SK-N-SH (cell line): ENCODE measurements around the gene UROD. TPM values are rescaled to one million over a fixed set of nuclear protein-coding genes. Genes with fewer than 3 reads are reported as not detected.

Experiments used
- CTCF ChIA-PET: fragments of 300-600, 350-600 bp; formaldehyde crosslinking; extraction: SDS; loops from one replicate; lab custom pipeline; 2021; lab: Yijun Ruan, JAX
- POLR2A ChIA-PET: fragments of 350-600 bp; sonication (Branson Sonifier 250); formaldehyde crosslinking; extraction: SDS; loops from one replicate; lab custom pipeline; 2020; ENCODE audit warnings: antibody characterized with exemption, inconsistent platforms; lab: Yijun Ruan, JAX
- DNase-seq: peaks from one replicate; pipeline ENCODE4 v3.0.0; 2012
- H2AFZ ChIP-seq: fragments of 200-600 bp; sonication (generic); 2 replicates; pipeline ENCODE4 v1.8.1; 2016; ENCODE audit warnings: antibody characterized with exemption, mild to moderate bottlenecking, low read depth
- H3F3A ChIP-seq: fragments of 200-600 bp; sonication (generic); replicated peaks from 2 replicates; pipeline ENCODE3; 2016; ENCODE audit warnings: antibody characterized with exemption, mild to moderate bottlenecking; ENCODE audit not compliant: insufficient read depth
- H3K27ac ChIP-seq, 2 experiments: fragments of 200-500 bp in 1 of 2; fragments of 200-600 bp in 1 of 2; sonication (Bioruptor generic) in 1 of 2; sonication (generic), shearing (Covaris generic) in 1 of 2; 2 replicates each; pipeline versions ENCODE4 v1.5.1 to v1.6.1; 2014 to 2016; ENCODE audit warnings: low read depth in 2 of 2, inconsistent platforms in 1 of 2, low read length in 1 of 2, mild to moderate bottlenecking in 1 of 2, mixed read lengths in 1 of 2
- H3K27me3 ChIP-seq: fragments of 200-600 bp; sonication (generic), shearing (Covaris generic); 2 replicates; pipeline ENCODE4 v1.6.1; 2016; ENCODE audit warnings: mixed run types; ENCODE audit not compliant: insufficient read depth
- H3K36me3 ChIP-seq, 2 experiments: fragments of 200-500 bp in 1 of 2; fragments of 200-600 bp in 1 of 2; sonication (Bioruptor generic) in 1 of 2; sonication (generic) in 1 of 2; replicated peaks in 1 of 2; 2 replicates each; pipeline versions ENCODE3 to v1.5.1; 2014 to 2016; ENCODE audit warnings: low read length in 1 of 2, mild to moderate bottlenecking in 1 of 2; ENCODE audit not compliant: insufficient read depth in 2 of 2, control insufficient read depth in 1 of 2
- H3K4me1 ChIP-seq, 2 experiments: fragments of 200-500 bp in 1 of 2; fragments of 200-600 bp in 1 of 2; sonication (Bioruptor generic) in 1 of 2; sonication (generic), shearing (Covaris generic) in 1 of 2; 2 replicates each; pipeline versions ENCODE4 v1.5.1 to v1.6.1; 2014 to 2016; ENCODE audit warnings: low read depth in 1 of 2, low read length in 1 of 2, mixed run types in 1 of 2; ENCODE audit not compliant: insufficient read depth in 2 of 2, control insufficient read depth in 1 of 2
- H3K4me2 ChIP-seq: fragments of 200-600 bp; sonication (generic), shearing (Covaris generic); 2 replicates; pipeline ENCODE4 v1.6.1; 2017; ENCODE audit warnings: mixed run types
- H3K4me3 ChIP-seq, 2 experiments: fragments of 200-500 bp in 1 of 2; fragments of 200-600 bp in 1 of 2; sonication (Bioruptor generic) in 1 of 2; sonication (generic), shearing (Covaris generic) in 1 of 2; 2 replicates each; pipeline versions ENCODE4 v1.5.1 to v1.8.1; 2014 to 2016; ENCODE audit warnings: low read depth in 2 of 2, inconsistent platforms in 1 of 2, low read length in 1 of 2, mild to moderate bottlenecking in 1 of 2, mixed read lengths in 1 of 2, moderate library complexity in 1 of 2
- H3K79me2 ChIP-seq: fragments of 200-600 bp; sonication (generic); 2 replicates; pipeline ENCODE4 v1.8.1; 2017; ENCODE audit warnings: mild to moderate bottlenecking; ENCODE audit not compliant: insufficient read depth
- H3K9ac ChIP-seq: fragments of 200-600 bp; sonication (generic); 2 replicates; pipeline ENCODE4 v1.6.1; 2017; ENCODE audit warnings: mixed run types
- H3K9me2 ChIP-seq: fragments of 200-600 bp; sonication (generic); 2 replicates; pipeline ENCODE4 v1.6.1; 2017; ENCODE audit warnings: mixed run types
- H3K9me3 ChIP-seq: fragments of 200-600 bp; sonication (generic); 2 replicates; pipeline ENCODE4 v1.6.1; 2017; ENCODE audit warnings: mixed run types, mild to moderate bottlenecking, moderate library complexity
- H4K20me1 ChIP-seq: fragments of 200-600 bp; sonication (generic); 2 replicates; pipeline ENCODE4 v1.6.1; 2017; ENCODE audit warnings: mild to moderate bottlenecking, mixed run types; ENCODE audit not compliant: insufficient read depth
- CHD2 ChIP-seq: fragments of 150-350 bp; IDR thresholded peaks from 2 replicates; pipeline ENCODE4 v1.6.1; 2018; ENCODE audit warnings: low read length; ENCODE audit not compliant: partially characterized antibody
- EP300 ChIP-seq, 2 experiments: IDR thresholded peaks; 2 replicates each; pipeline versions ENCODE4 v1.4.0 to v1.6.1; 2012; ENCODE audit warnings: borderline replicate concordance in 1 of 2, low read depth in 1 of 2, low read length in 1 of 2
- EZH2phosphoT487 ChIP-seq: fragments of 200-600 bp; sonication (generic); IDR thresholded peaks from 2 replicates; pipeline ENCODE4 v1.6.1; 2017; ENCODE audit warnings: low read depth, mixed run types, mild to moderate bottlenecking, antibody characterized with exemption, moderate library complexity, borderline replicate concordance
- FOSL2 ChIP-seq: IDR thresholded peaks from 2 replicates; pipeline ENCODE4 v1.4.0; 2012; ENCODE audit warnings: low read depth, mild to moderate bottlenecking, moderate library complexity, borderline replicate concordance
- FOXM1 ChIP-seq: IDR thresholded peaks from 2 replicates; pipeline ENCODE4 v1.4.0; 2012; ENCODE audit warnings: low read depth, mild to moderate bottlenecking
- GATA2 ChIP-seq: sonication (generic); formaldehyde crosslinking; IDR thresholded peaks from 2 replicates; pipeline ENCODE4 v1.5.0; 2020; ENCODE audit warnings: mild to moderate bottlenecking, missing genetic modification reagents
- JUND ChIP-seq: IDR thresholded peaks from 2 replicates; pipeline ENCODE4 v1.4.0; 2012
- MXI1 ChIP-seq: IDR thresholded peaks from 2 replicates; pipeline ENCODE4 v1.6.1; 2012; ENCODE audit warnings: mild to moderate bottlenecking, low read depth, low read length, improper control_type of control experiment
- NFIC ChIP-seq: IDR thresholded peaks from 2 replicates; pipeline ENCODE4 v1.4.0; 2012; ENCODE audit warnings: borderline replicate concordance
- NRF1 ChIP-seq: IDR thresholded peaks from 2 replicates; pipeline ENCODE4 v1.6.1; 2012; ENCODE audit warnings: low read depth, mild to moderate bottlenecking, low read length
- RAD21 ChIP-seq: IDR thresholded peaks from 2 replicates; pipeline ENCODE4 v1.6.1; 2012; ENCODE audit warnings: mild to moderate bottlenecking, low read length
- RFX5 ChIP-seq: IDR thresholded peaks from 2 replicates; pipeline ENCODE4 v1.6.1; 2012; ENCODE audit warnings: mild to moderate bottlenecking, improper control_type of control experiment, low read length
- RXRA ChIP-seq: IDR thresholded peaks from 2 replicates; pipeline ENCODE4 v1.4.0; 2012; ENCODE audit warnings: low read depth, mild to moderate bottlenecking, borderline replicate concordance
- TAF1 ChIP-seq: IDR thresholded peaks from 2 replicates; pipeline ENCODE4 v1.6.1; 2012; ENCODE audit warnings: low read depth, mild to moderate bottlenecking, low read length, moderate library complexity, borderline replicate concordance
- TCF12 ChIP-seq: IDR thresholded peaks from 2 replicates; pipeline ENCODE4 v1.4.0; 2012
- USF2 ChIP-seq: fragments of 150-350 bp; IDR thresholded peaks from 2 replicates; pipeline ENCODE4 v1.6.1; 2017; ENCODE audit warnings: antibody characterized with exemption, low read length, low read depth, borderline replicate concordance
- YY1 ChIP-seq: IDR thresholded peaks from 2 replicates; pipeline ENCODE4 v1.4.0; 2012; ENCODE audit warnings: low read depth, mild to moderate bottlenecking
- WGBS: methylation state at CpG from one replicate; pipeline ENCODE4 v1.1.6; 2017; ENCODE audit warnings: low lambda C conversion rate; 5-methylcytosine and 5-hydroxymethylcytosine counted together
- polyA plus RNA-seq, 3 experiments: library from polyadenylated mRNA; depleted of rRNA; stranded (reverse); fragments of >200 nt; gene quantifications; 2 replicates each; pipeline ENCODE4 v1.2.3, GENCODE V29; 2012
- TF ChIP-seq, protein P1 (sequence below): IDR thresholded peaks from 2 replicates; pipeline ENCODE4 v1.4.0; 2012; ENCODE audit warnings: low read depth
- TF ChIP-seq, protein P2 (sequence below): IDR thresholded peaks from 2 replicates; pipeline ENCODE4; 2012
- TF ChIP-seq, protein P3 (sequence below): IDR thresholded peaks from 2 replicates; pipeline ENCODE4 v1.4.0; 2012; ENCODE audit warnings: low read depth, borderline replicate concordance

The UROD gene
- polyA plus RNA-seq, 1 of the 3 experiments (the other 2 are of a cell fraction), result 230 TPM

GRCh38 chr1:45033356-45033755 is 21.3 kb downstream of the UROD start (continued):
- no peak for TF ChIP-seq CHD2
- TF ChIP-seq TAF1, result no peak
- TF ChIP-seq, protein P1, sequence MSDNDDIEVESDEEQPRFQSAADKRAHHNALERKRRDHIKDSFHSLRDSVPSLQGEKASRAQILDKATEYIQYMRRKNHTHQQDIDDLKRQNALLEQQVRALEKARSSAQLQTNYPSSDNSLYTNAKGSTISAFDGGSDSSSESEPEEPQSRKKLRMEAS, result no peak
- TF ChIP-seq YY1, result no peak
- TF ChIP-seq RAD21, result no peak
- no peak for TF ChIP-seq RXRA
- TF ChIP-seq, all 33 proteins: peak for 0

DNA sequence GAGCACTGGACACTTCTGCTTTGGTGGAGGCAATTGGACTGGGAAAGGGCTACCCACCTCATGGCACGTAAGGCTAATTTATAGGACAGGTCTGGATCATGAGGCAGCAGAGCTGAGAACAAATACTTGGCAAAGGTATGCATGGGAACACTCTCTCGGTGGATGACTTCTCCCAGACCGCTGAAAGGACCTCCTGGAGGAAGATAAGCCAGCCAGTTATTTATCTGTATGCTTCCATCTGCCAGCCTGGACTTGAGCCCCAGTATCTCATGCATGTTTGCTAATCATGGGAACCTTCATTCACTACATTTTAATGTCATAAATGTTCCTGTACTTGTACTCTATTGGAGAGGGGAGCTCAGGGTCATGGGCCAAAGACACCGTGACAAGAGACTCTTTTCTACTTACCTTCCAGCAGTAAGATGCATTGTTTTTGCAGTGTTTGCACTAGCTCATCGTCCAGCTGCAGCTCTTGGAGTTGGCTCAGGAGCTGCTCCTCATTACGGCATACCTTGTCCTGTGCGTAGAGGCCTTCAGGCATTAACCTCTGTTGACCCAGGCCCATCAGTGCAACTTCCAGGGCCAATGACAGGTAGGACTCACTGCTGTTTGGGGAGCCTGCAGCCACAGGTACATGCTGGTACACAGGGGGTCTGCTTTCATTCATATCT is 23.7 kb downstream of the UROD start:
- no peaks in the 10 kb centered on the region for H3K9me3 ChIP-seq
- H3F3A ChIP-seq, result no peaks in the 10 kb centered on the region
- H3K79me2 ChIP-seq, result no peaks in the 10 kb centered on the region
- POLR2A ChIA-PET, result no interaction called here
- CTCF ChIA-PET, result interaction anchor here (1.6 kb wide), 1 partner anchor 21 kb away, joined by 6 read pairs; no protein-coding TSS in a partner anchor
- no peaks in the 10 kb centered on the region for H3K9me2 ChIP-seq
- no peaks in the 10 kb centered on the region for H3K27me3 ChIP-seq
- DNase-seq, result no peak
- no peak overlapping the region for H3K4me3 ChIP-seq
- H3K27ac ChIP-seq, result no peak overlapping the region
- no peaks in the 10 kb centered on the region for H4K20me1 ChIP-seq
- H3K4me2 ChIP-seq, result no peak overlapping the region
- no peak overlapping the region for H2AFZ ChIP-seq
- 82% methylated on average over 4 of the region's 7 CpGs for WGBS
- H3K9ac ChIP-seq, result no peak overlapping the region
- no peaks in the 10 kb centered on the region for H3K4me1 ChIP-seq
- TF ChIP-seq, protein P2, sequence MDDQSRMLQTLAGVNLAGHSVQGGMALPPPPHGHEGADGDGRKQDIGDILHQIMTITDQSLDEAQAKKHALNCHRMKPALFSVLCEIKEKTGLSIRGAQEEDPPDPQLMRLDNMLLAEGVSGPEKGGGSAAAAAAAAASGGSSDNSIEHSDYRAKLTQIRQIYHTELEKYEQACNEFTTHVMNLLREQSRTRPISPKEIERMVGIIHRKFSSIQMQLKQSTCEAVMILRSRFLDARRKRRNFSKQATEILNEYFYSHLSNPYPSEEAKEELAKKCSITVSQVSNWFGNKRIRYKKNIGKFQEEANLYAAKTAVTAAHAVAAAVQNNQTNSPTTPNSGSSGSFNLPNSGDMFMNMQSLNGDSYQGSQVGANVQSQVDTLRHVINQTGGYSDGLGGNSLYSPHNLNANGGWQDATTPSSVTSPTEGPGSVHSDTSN, result no peak
- no peak for TF ChIP-seq RFX5
- no peak for TF ChIP-seq EP300 (IDR thresholded peaks at IDR 0.05; ENCODE audit: borderline replicate concordance in 1 of 2, low read depth in 1 of 2, low read length in 1 of 2)
- no peaks in the 10 kb centered on the region for H3K36me3 ChIP-seq

DNA sequence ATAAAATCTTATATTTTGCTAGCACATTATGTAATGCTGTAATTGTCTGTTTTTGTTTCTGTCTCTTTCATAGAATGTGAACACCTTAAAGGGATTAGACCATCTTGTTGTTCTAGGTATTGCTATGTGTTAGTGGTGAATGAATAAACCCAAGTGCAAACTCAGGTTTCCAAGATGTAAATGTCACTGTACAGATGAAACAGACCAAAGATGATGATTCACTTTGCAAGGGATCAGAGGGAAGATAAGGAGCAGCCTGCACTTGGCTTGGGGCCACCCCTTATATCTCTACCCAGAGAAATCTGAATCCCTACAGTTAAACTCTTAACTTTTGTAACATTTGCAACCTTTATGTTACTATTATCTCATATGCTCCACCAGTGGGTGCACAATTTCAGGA is 25.4 kb downstream of the UROD start:
- DNase-seq, result peak; percentile 15
- CTCF ChIA-PET, result no interaction called here
- TF ChIP-seq MXI1 (no peak), GATA2 (no peak), CHD2 (no peak), NRF1 (no peak), NFIC (peak; percentile 21; the same call in 1 of the 2 replicates), FOXM1 (no peak), USF2 (no peak), JUND (peak; percentile 37; the same call in 1 of the 2 replicates), TCF12 (peak; percentile 54; the same call in 1 of the 2 replicates), FOSL2 (peak; percentile 42; the same call in 1 of the 2 replicates), EZH2phosphoT487 (no peak)
- TF ChIP-seq, protein P3, sequence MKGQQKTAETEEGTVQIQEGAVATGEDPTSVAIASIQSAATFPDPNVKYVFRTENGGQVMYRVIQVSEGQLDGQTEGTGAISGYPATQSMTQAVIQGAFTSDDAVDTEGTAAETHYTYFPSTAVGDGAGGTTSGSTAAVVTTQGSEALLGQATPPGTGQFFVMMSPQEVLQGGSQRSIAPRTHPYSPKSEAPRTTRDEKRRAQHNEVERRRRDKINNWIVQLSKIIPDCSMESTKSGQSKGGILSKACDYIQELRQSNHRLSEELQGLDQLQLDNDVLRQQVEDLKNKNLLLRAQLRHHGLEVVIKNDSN, result no peak
- Histone ChIP-seq H4K20me1 (no peaks in the 10 kb centered on the region), H3K27ac (no peak overlapping the region), H3K4me2 (no peak overlapping the region), H3K9ac (no peak overlapping the region), H3F3A (no peaks in the 10 kb centered on the region), H3K9me3 (no peaks in the 10 kb centered on the region), H3K27me3 (no peaks in the 10 kb centered on the region), H3K4me3 (no peak overlapping the region), H3K36me3 (no peaks in the 10 kb centered on the region), H3K4me1 (no peaks in the 10 kb centered on the region), H3K9me2 (no peaks in the 10 kb centered on the region), H2AFZ (no peak overlapping the region), H3K79me2 (no peaks in the 10 kb centered on the region)
- POLR2A ChIA-PET, result no interaction called here
